HCT116 (cell line): ENCODE data around the gene AKAP13. TPM values are rescaled to one million over a fixed set of nuclear protein-coding genes. Genes with fewer than 3 reads are reported as not detected.

ENCODE experiments used
- ATAC-seq: fragments of 200-7000 bp; cut with Tn5 transposase; 2 replicates; pipeline ENCODE4 v1.9.1; 2020; ENCODE audit warnings: mild to moderate bottlenecking, moderate library complexity
- BruUV-seq: library from RNA; stranded (reverse); fragments of 400-500 nt; replicated peaks from 2 replicates; lab custom pipeline; 2021; lab: Mats Ljungman, UMichigan
- CTCF ChIA-PET: fragments of 300-600 bp; sonication (Branson Sonifier 250); formaldehyde crosslinking; loops from one replicate; lab custom pipeline; 2021; ENCODE audit warnings: antibody characterized with exemption; lab: Charles Lee
- POLR2A ChIA-PET: fragments of 300-600, 350-600 bp; sonication (Branson Sonifier 250); formaldehyde crosslinking; loops from one replicate; lab custom pipeline; 2021; ENCODE audit warnings: antibody characterized with exemption; lab: Charles Lee
- RAD21 ChIA-PET, 2 experiments: fragments of 300-600 bp; sonication (Branson Sonifier 250); formaldehyde crosslinking; loops; one replicate each; lab custom pipeline; 2023; ENCODE audit warnings: low total read pairs in 2 of 2; ENCODE audit not compliant: uncharacterized antibody in 2 of 2, unreplicated experiment in 2 of 2, low non-redundant PET in 1 of 2; lab: Charles Lee
- DNase-seq: peaks from one replicate; pipeline ENCODE4 v3.0.0-alpha.2; 2010; ENCODE audit warnings: low read depth, low spot score
- H2AFZ ChIP-seq: fragments of 200-600 bp; shearing (Covaris generic), sonication (generic); 2 replicates; pipeline ENCODE4 v1.6.1; 2017; ENCODE audit warnings: low read depth, mixed run types, mixed read lengths, antibody characterized with exemption, low read length; ENCODE audit not compliant: poor library complexity, severe bottlenecking
- H3K27ac ChIP-seq: 2 replicates; pipeline ENCODE4 v1.5.1; 2012; ENCODE audit warnings: low read depth, low read length
- H3K27me3 ChIP-seq: fragments of 200-600 bp; sonication (generic); 2 replicates; pipeline ENCODE4 v1.6.1; 2016; ENCODE audit warnings: mixed run types, low read length, mixed read lengths; ENCODE audit not compliant: insufficient read depth
- H3K36me3 ChIP-seq, 2 experiments: fragments of 200-500 bp in 1 of 2; fragments of 200-600 bp in 1 of 2; sonication (Bioruptor generic) in 1 of 2; sonication (generic) in 1 of 2; 2 replicates each; pipeline versions ENCODE4 v1.5.1 to v1.6.1; 2014 to 2016; ENCODE audit warnings: low read length in 2 of 2, inconsistent platforms in 1 of 2, mixed read lengths in 1 of 2, mixed run types in 1 of 2; ENCODE audit not compliant: insufficient read depth in 2 of 2, control insufficient read depth in 1 of 2
- H3K4me1 ChIP-seq, 2 experiments: fragments of 200-600 bp in 1 of 2; sonication (generic) in 1 of 2; 2 replicates each; pipeline versions ENCODE4 v1.5.1 to v1.6.1; 2012 to 2017; ENCODE audit warnings: low read length in 2 of 2, inconsistent platforms in 1 of 2, mild to moderate bottlenecking in 1 of 2, mixed read lengths in 1 of 2, mixed run types in 1 of 2, moderate library complexity in 1 of 2; ENCODE audit not compliant: insufficient read depth in 2 of 2, control insufficient read depth in 1 of 2
- H3K4me2 ChIP-seq: fragments of 200-600 bp; sonication (generic); 2 replicates; pipeline ENCODE4 v1.6.1; 2017; ENCODE audit warnings: mixed run types, low read length, mixed read lengths
- H3K4me3 ChIP-seq, 2 experiments: fragments of 200-600 bp in 1 of 2; sonication (generic) in 1 of 2; replicated peaks in 1 of 2; 2 replicates each; pipeline ENCODE4 v1.5.1; 2011 to 2016; ENCODE audit warnings: low read length in 2 of 2, control low read depth in 1 of 2, low read depth in 1 of 2, mild to moderate bottlenecking in 1 of 2, mixed read lengths in 1 of 2, mixed run types in 1 of 2
- H3K79me2 ChIP-seq: fragments of 200-600 bp; sonication (generic); 2 replicates; pipeline ENCODE4 v1.6.1; 2017; ENCODE audit warnings: mild to moderate bottlenecking, mixed run types, low read length, moderate library complexity, mixed read lengths; ENCODE audit not compliant: insufficient read depth
- H3K9ac ChIP-seq: fragments of 200-600 bp; sonication (generic); 2 replicates; pipeline ENCODE4 v1.6.1; 2016; ENCODE audit warnings: low read length, mixed read lengths
- H3K9me2 ChIP-seq: fragments of 200-600 bp; sonication (generic), shearing (Covaris generic); 2 replicates; pipeline ENCODE4 v1.6.1; 2017; ENCODE audit warnings: mixed run types, mild to moderate bottlenecking, moderate library complexity; ENCODE audit not compliant: insufficient read depth
- H3K9me3 ChIP-seq, 2 experiments: fragments of 200-500 bp in 1 of 2; fragments of 200-600 bp in 1 of 2; sonication (Bioruptor generic) in 1 of 2; sonication (generic) in 1 of 2; 2 replicates each; pipeline ENCODE4 v1.6.1; 2014 to 2017; ENCODE audit warnings: low read length in 2 of 2, mixed read lengths in 2 of 2, inconsistent platforms in 1 of 2, low read depth in 1 of 2, mild to moderate bottlenecking in 1 of 2, mixed run types in 1 of 2, moderate library complexity in 1 of 2; ENCODE audit not compliant: control insufficient read depth in 1 of 2, insufficient read depth in 1 of 2
- H4K20me1 ChIP-seq: fragments of 200-600 bp; sonication (generic), shearing (Covaris generic); 2 replicates; pipeline ENCODE4 v1.6.1; 2017; ENCODE audit warnings: mixed run types, mild to moderate bottlenecking, moderate library complexity; ENCODE audit not compliant: insufficient read depth
- CTCF ChIP-seq, 3 experiments: fragments of 200-600 bp in 1 of 3; sonication (generic) in 1 of 3; IDR thresholded peaks in 2 of 3; conservative IDR thresholded peaks in 1 of 3; 2 replicates each; pipeline ENCODE4 v1.5.1; 2012 to 2017; ENCODE audit warnings: low read depth in 2 of 3, low read length in 2 of 3, antibody characterized with exemption in 1 of 3, borderline replicate concordance in 1 of 3, control low read depth in 1 of 3, mild to moderate bottlenecking in 1 of 3, mixed read lengths in 1 of 3, mixed run types in 1 of 3, moderate library complexity in 1 of 3; ENCODE audit not compliant: insufficient read depth in 1 of 3
- EGR1 ChIP-seq: IDR thresholded peaks from 2 replicates; pipeline ENCODE4 v1.6.1; 2012; ENCODE audit warnings: low read depth
- ELF1 ChIP-seq: IDR thresholded peaks from 2 replicates; pipeline ENCODE4 v1.6.1; 2012; ENCODE audit warnings: low read depth, borderline replicate concordance
- EZH2phosphoT487 ChIP-seq: fragments of 200-600 bp; IDR thresholded peaks from 2 replicates; pipeline ENCODE4 v1.6.1; 2018; ENCODE audit warnings: antibody characterized with exemption, borderline replicate concordance
- FOSL1 ChIP-seq: IDR thresholded peaks from 2 replicates; pipeline ENCODE4 v1.6.1; 2012; ENCODE audit warnings: low read depth
- JUND ChIP-seq: IDR thresholded peaks from 2 replicates; pipeline ENCODE4 v1.6.1; 2012
- MAX ChIP-seq: IDR thresholded peaks from 2 replicates; pipeline ENCODE4 v1.6.1; 2012
- POLR2A ChIP-seq: IDR thresholded peaks from 2 replicates; pipeline ENCODE4 v1.7.0; 2011; ENCODE audit warnings: borderline replicate concordance; ENCODE audit not compliant: insufficient read depth, insufficient read length; ENCODE audit errors: extremely low read depth
- RAD21 ChIP-seq: IDR thresholded peaks from 2 replicates; pipeline ENCODE4 v1.6.1; 2012; ENCODE audit warnings: low read depth, mild to moderate bottlenecking
- REST ChIP-seq: IDR thresholded peaks from 2 replicates; pipeline ENCODE4 v1.6.1; 2012; ENCODE audit warnings: low read depth
- SIN3A ChIP-seq: IDR thresholded peaks from 2 replicates; pipeline ENCODE4 v1.6.1; 2012; ENCODE audit warnings: low read depth
- SRF ChIP-seq: IDR thresholded peaks from 2 replicates; pipeline ENCODE4 v1.6.1; 2012; ENCODE audit warnings: low read depth
- YY1 ChIP-seq: IDR thresholded peaks from 2 replicates; pipeline ENCODE4 v1.6.1; 2011; ENCODE audit warnings: low read length, low read depth, moderate library complexity, mild to moderate bottlenecking; ENCODE audit not compliant: insufficient replicate concordance; ENCODE audit errors: extremely low read depth
- ZBTB33 ChIP-seq: IDR thresholded peaks from 2 replicates; pipeline ENCODE4 v1.6.1; 2011; ENCODE audit warnings: mild to moderate bottlenecking, low read length, moderate library complexity; ENCODE audit not compliant: insufficient replicate concordance; ENCODE audit errors: extremely low read depth
- ZFX ChIP-seq: fragments of 450-650 bp; IDR thresholded peaks from 2 replicates; pipeline ENCODE4 v1.6.1; 2017
- ZNF274 ChIP-seq: fragments of 200-500 bp; sonication (Bioruptor generic); IDR thresholded peaks from 2 replicates; pipeline ENCODE4 v1.6.1; 2014; ENCODE audit warnings: mild to moderate bottlenecking, low read depth, low read length, inconsistent platforms
- intact Hi-C: fragments of 100-400 bp; cut with micrococcal nuclease; formaldehyde crosslinking; loops from 2 replicates; pipeline ENCODE4 v1.10.0; 2022
- total RNA-seq: library from RNA; stranded (reverse); gene quantifications from one replicate; pipeline ENCODE4 v1.2.1, GENCODE V29; 2021; ENCODE audit not compliant: unreplicated experiment

Gene AKAP13
- total RNA-seq, 1 experiment from 2014 or later: 43.1 TPM

GRCh38 chr15:85792102-85792731, 411.8 kb downstream of the AKAP13 start:
- no peaks in the 10 kb centered on the region for H3K9me2 ChIP-seq
- no peaks in the 10 kb centered on the region for H3K27me3 ChIP-seq
- no peak overlapping the region for H3K27ac ChIP-seq
- no peaks in the 10 kb centered on the region for H3K9me3 ChIP-seq
- H3K9ac ChIP-seq: no peak overlapping the region
- CTCF ChIA-PET: interaction anchor here (1.7 kb wide), 1 partner anchor 10 kb away, joined by 5 read pairs; no protein-coding TSS in a partner anchor
- H2AFZ ChIP-seq: no peak overlapping the region
- RAD21 ChIA-PET: no interaction called here
- POLR2A ChIA-PET: no interaction called here
- intact Hi-C loops: no loop called here
- BruUV-seq: no TSS peak
- TF ChIP-seq RAD21 (no peak), REST (no peak), MAX (no peak), SRF (no peak), ELF1 (no peak), POLR2A (no peak), FOSL1 (no peak), EZH2phosphoT487 (no peak), ZFX (no peak), CTCF (IDR thresholded peaks at IDR 0.05 in 2 of 3, conservative IDR thresholded peaks at IDR 0.05 in 1 of 3; ENCODE audit: borderline replicate concordance in 1 of 3, insufficient read depth in 1 of 3, low read depth in 2 of 3, low read length in 2 of 3) (no peak), ZBTB33 (no peak), YY1 (no peak), JUND (no peak), EGR1 (no peak), ZNF274 (no peak), SIN3A (no peak)
- H4K20me1 ChIP-seq: no peaks in the 10 kb centered on the region
- no peaks in the 10 kb centered on the region for H3K36me3 ChIP-seq
- H3K79me2 ChIP-seq: peaks cover 28% of the 10 kb centered on the region
- H3K4me1 ChIP-seq: peaks cover 37 to 51% of the 10 kb centered on the region in 2 experiments
- no peak overlapping the region for H3K4me3 ChIP-seq
- H3K4me2 ChIP-seq: no peak overlapping the region
- DNase-seq: no peak
- ATAC-seq: no peak
